ENCODE results near the gene GNRH2.

GRCh38 chr20:3051385-3052019, 8.1 kb downstream of the GNRH2 start:
- no peak for TF ChIP-seq MAX (IDR thresholded peaks at IDR 0.05; ENCODE audit: low read depth)
- TF ChIP-seq POLR2AphosphoS5 (IDR thresholded peaks at IDR 0.05; ENCODE audit: low read depth, low read length): no peak
- TF ChIP-seq, protein P1, sequence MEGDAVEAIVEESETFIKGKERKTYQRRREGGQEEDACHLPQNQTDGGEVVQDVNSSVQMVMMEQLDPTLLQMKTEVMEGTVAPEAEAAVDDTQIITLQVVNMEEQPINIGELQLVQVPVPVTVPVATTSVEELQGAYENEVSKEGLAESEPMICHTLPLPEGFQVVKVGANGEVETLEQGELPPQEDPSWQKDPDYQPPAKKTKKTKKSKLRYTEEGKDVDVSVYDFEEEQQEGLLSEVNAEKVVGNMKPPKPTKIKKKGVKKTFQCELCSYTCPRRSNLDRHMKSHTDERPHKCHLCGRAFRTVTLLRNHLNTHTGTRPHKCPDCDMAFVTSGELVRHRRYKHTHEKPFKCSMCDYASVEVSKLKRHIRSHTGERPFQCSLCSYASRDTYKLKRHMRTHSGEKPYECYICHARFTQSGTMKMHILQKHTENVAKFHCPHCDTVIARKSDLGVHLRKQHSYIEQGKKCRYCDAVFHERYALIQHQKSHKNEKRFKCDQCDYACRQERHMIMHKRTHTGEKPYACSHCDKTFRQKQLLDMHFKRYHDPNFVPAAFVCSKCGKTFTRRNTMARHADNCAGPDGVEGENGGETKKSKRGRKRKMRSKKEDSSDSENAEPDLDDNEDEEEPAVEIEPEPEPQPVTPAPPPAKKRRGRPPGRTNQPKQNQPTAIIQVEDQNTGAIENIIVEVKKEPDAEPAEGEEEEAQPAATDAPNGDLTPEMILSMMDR (IDR thresholded peaks at IDR 0.05): no peak
- TF ChIP-seq, protein P2, sequence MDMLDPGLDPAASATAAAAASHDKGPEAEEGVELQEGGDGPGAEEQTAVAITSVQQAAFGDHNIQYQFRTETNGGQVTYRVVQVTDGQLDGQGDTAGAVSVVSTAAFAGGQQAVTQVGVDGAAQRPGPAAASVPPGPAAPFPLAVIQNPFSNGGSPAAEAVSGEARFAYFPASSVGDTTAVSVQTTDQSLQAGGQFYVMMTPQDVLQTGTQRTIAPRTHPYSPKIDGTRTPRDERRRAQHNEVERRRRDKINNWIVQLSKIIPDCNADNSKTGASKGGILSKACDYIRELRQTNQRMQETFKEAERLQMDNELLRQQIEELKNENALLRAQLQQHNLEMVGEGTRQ (IDR thresholded peaks at IDR 0.05; ENCODE audit: borderline replicate concordance, low read depth, low read length): no peak
- no peak for TF ChIP-seq GATA2 (CRISPR knock-in tag; IDR thresholded peaks at IDR 0.05)
- no peak for TF ChIP-seq JUND (IDR thresholded peaks at IDR 0.05)
- no peak for TF ChIP-seq TCF12 (IDR thresholded peaks at IDR 0.05)
